ENCODE measurements around the gene HMGB2. TPM values are rescaled to one million over a fixed set of nuclear protein-coding genes. Genes with fewer than 3 reads are reported as not detected.

HMGB2 gene
- total RNA-seq, 1 donor from 2014 or later, result 66.9 TPM

GRCh38 chr4:173332021-173332487 is 2.1 kb downstream of the HMGB2 start:
- H3K27me3 Mint-ChIP-seq (ENCODE audit: unreplicated experiment), result peaks cover 3% of the 10 kb centered on the region
- H3K4me3 Mint-ChIP-seq (ENCODE audit: unreplicated experiment), result peak overlapping the region; percentile 68
- no peaks in the 10 kb centered on the region for H3K36me3 Mint-ChIP-seq (ENCODE audit: unreplicated experiment)
- peaks cover 7% of the 10 kb centered on the region for H3K4me1 Mint-ChIP-seq (ENCODE audit: low read depth, unreplicated experiment)
- DNase-seq, result no peak
- H3K27ac Mint-ChIP-seq (ENCODE audit: unreplicated experiment), result no peak overlapping the region
- no peak for TF ChIP-seq CTCF (IDR thresholded peaks at IDR 0.05; ENCODE audit: partially characterized antibody, unreplicated experiment)
- peaks cover 12% of the 10 kb centered on the region for H3K9me3 Mint-ChIP-seq (ENCODE audit: unreplicated experiment)

GRCh38 chr4:173330590-173330989 is 3.6 kb downstream of the HMGB2 start:
- no peak overlapping the region for H3K27ac Mint-ChIP-seq (ENCODE audit: unreplicated experiment)
- H3K4me1 Mint-ChIP-seq (ENCODE audit: low read depth, unreplicated experiment), result peaks cover 7% of the 10 kb centered on the region
- no peak overlapping the region for H3K4me3 Mint-ChIP-seq (ENCODE audit: unreplicated experiment)
- H3K36me3 Mint-ChIP-seq (ENCODE audit: unreplicated experiment), result no peaks in the 10 kb centered on the region
- peaks cover 11% of the 10 kb centered on the region for H3K9me3 Mint-ChIP-seq (ENCODE audit: unreplicated experiment)
- peaks cover 3% of the 10 kb centered on the region for H3K27me3 Mint-ChIP-seq (ENCODE audit: unreplicated experiment)
- no peak for DNase-seq
- no peak for TF ChIP-seq CTCF (IDR thresholded peaks at IDR 0.05; ENCODE audit: partially characterized antibody, unreplicated experiment)

GRCh38 chr4:173328236-173328901 is 5.8 kb downstream of the HMGB2 start:
- H3K9me3 Mint-ChIP-seq (ENCODE audit: unreplicated experiment), result peaks cover 2% of the 10 kb centered on the region
- H3K27ac Mint-ChIP-seq (ENCODE audit: unreplicated experiment), result no peak overlapping the region
- no peaks in the 10 kb centered on the region for H3K27me3 Mint-ChIP-seq (ENCODE audit: unreplicated experiment)
- no peak for TF ChIP-seq CTCF (IDR thresholded peaks at IDR 0.05; ENCODE audit: partially characterized antibody, unreplicated experiment)
- DNase-seq, result no peak
- H3K4me1 Mint-ChIP-seq (ENCODE audit: low read depth, unreplicated experiment), result peaks cover 5% of the 10 kb centered on the region
- H3K4me3 Mint-ChIP-seq (ENCODE audit: unreplicated experiment), result no peak overlapping the region
- H3K36me3 Mint-ChIP-seq (ENCODE audit: unreplicated experiment), result no peaks in the 10 kb centered on the region

GRCh38 chr4:173325007-173325736 is 9.0 kb downstream of the HMGB2 start:
- Mint-ChIP-seq H3K4me3 (ENCODE audit: unreplicated experiment) (no peak overlapping the region), H3K27me3 (ENCODE audit: unreplicated experiment) (no peaks in the 10 kb centered on the region), H3K4me1 (ENCODE audit: low read depth, unreplicated experiment) (no peaks in the 10 kb centered on the region), H3K27ac (ENCODE audit: unreplicated experiment) (no peak overlapping the region), H3K36me3 (ENCODE audit: unreplicated experiment) (no peaks in the 10 kb centered on the region), H3K9me3 (ENCODE audit: unreplicated experiment) (no peaks in the 10 kb centered on the region)
- no peak for TF ChIP-seq CTCF (IDR thresholded peaks at IDR 0.05; ENCODE audit: partially characterized antibody, unreplicated experiment)
- no peak for DNase-seq

GRCh38 chr4:173319696-173320095 is 14.5 kb downstream of the HMGB2 start:
- DNase-seq, result no peak
- no peak overlapping the region for H3K4me3 Mint-ChIP-seq (ENCODE audit: unreplicated experiment)
- H3K4me1 Mint-ChIP-seq (ENCODE audit: low read depth, unreplicated experiment), result no peaks in the 10 kb centered on the region
- no peaks in the 10 kb centered on the region for H3K9me3 Mint-ChIP-seq (ENCODE audit: unreplicated experiment)
- TF ChIP-seq CTCF (IDR thresholded peaks at IDR 0.05; ENCODE audit: partially characterized antibody, unreplicated experiment), result no peak
- no peaks in the 10 kb centered on the region for H3K27me3 Mint-ChIP-seq (ENCODE audit: unreplicated experiment)
- no peaks in the 10 kb centered on the region for H3K36me3 Mint-ChIP-seq (ENCODE audit: unreplicated experiment)
- no peak overlapping the region for H3K27ac Mint-ChIP-seq (ENCODE audit: unreplicated experiment)

All from glutamatergic neuron (in vitro differentiated cells).